GM19351 (cell line): Measurements from ENCODE around the gene AMDHD2.
"Not testable (repeated sequence)": the region's sequence is repeated elsewhere in the genome, so short reads cannot be mapped to it uniquely, and the experiment has no call there.

ENCODE experiments used
- ATAC-seq: cut with Tn5 transposase; IDR thresholded peaks from one replicate; pipeline ENCODE4 v1.9.1; 2021; ENCODE audit warnings: mild to moderate bottlenecking, moderate library complexity; ENCODE audit not compliant: unreplicated experiment

The AMDHD2 gene

GRCh38 chr16:2567506-2567905, 47.3 kb downstream of the AMDHD2 start:
- not testable (repeated sequence) for ATAC-seq

GRCh38 chr16:2568573-2568972, 48.4 kb downstream of the AMDHD2 start:
- ATAC-seq = not testable (repeated sequence)

GRCh38 chr16:2572704-2573103, 52.5 kb downstream of the AMDHD2 start:
- not testable (repeated sequence) for ATAC-seq

- ATAC-seq = not testable (repeated sequence)
These were observed 55.7 kb downstream of the AMDHD2 start for GRCh38 chr16:2575839-2576238.

- ATAC-seq = not testable (repeated sequence)
These were observed 56.9 kb downstream of the AMDHD2 start for GRCh38 chr16:2577044-2577443.

- ATAC-seq = not testable (repeated sequence)
These were observed 58.7 kb downstream of the AMDHD2 start for GRCh38 chr16:2578905-2579304.

- not testable (repeated sequence) for ATAC-seq
These were observed 60.0 kb downstream of the AMDHD2 start for GRCh38 chr16:2580143-2580542.

- not testable (repeated sequence) for ATAC-seq
These were observed 60.6 kb downstream of the AMDHD2 start for GRCh38 chr16:2580818-2581217.
